GM18870 (cell line): ENCODE measurements around the gene HSD17B13.
"Not testable (repeated sequence)": the region's sequence is repeated elsewhere in the genome, so short reads cannot be mapped to it uniquely, and the experiment has no call there.

Source experiments
- ATAC-seq: cut with Tn5 transposase; IDR thresholded peaks from one replicate; pipeline ENCODE4 v1.9.1; 2021; ENCODE audit warnings: moderate library complexity; ENCODE audit not compliant: unreplicated experiment

The HSD17B13 gene

GRCh38 chr4:87322754-87323153 is at the start of gene HSD17B13:
TSS of gene HSD17B13 (minus strand) at chr4:87322882. CDS start at chr4:87322841, 41 bp downstream.
- ATAC-seq: no peak

GRCh38 chr4:87370068-87370467 is 47.4 kb upstream of the HSD17B13 start:
- no peak for ATAC-seq

GRCh38 chr4:87366521-87367162 is 44.0 kb upstream of the HSD17B13 start:
- no peak for ATAC-seq

- no peak for ATAC-seq
These were observed 42.7 kb upstream of the HSD17B13 start for GRCh38 chr4:87365348-87365747.

- no peak for ATAC-seq
These were observed 40.9 kb upstream of the HSD17B13 start for GRCh38 chr4:87363552-87363951.

- no peak for ATAC-seq
These were observed 37.8 kb upstream of the HSD17B13 start for GRCh38 chr4:87360338-87360935.

GRCh38 chr4:87359258-87359657 is 36.6 kb upstream of the HSD17B13 start:
- no peak for ATAC-seq

- ATAC-seq: no peak
These were observed 34.3 kb upstream of the HSD17B13 start for GRCh38 chr4:87356832-87357526.

- ATAC-seq: no peak
These were observed 31.8 kb upstream of the HSD17B13 start for GRCh38 chr4:87354168-87355102.

GRCh38 chr4:87353592-87353991 is 30.9 kb upstream of the HSD17B13 start:
- peak; percentile 78 for ATAC-seq

GRCh38 chr4:87345139-87345538 is 22.5 kb upstream of the HSD17B13 start:
- no peak for ATAC-seq

GRCh38 chr4:87342872-87343271 is 20.2 kb upstream of the HSD17B13 start:
- no peak for ATAC-seq

GRCh38 chr4:87341954-87342635 is 19.4 kb upstream of the HSD17B13 start:
- ATAC-seq: not testable (repeated sequence)

GRCh38 chr4:87339440-87339839 is 16.8 kb upstream of the HSD17B13 start:
- no peak for ATAC-seq

GRCh38 chr4:87337361-87337760 is 14.7 kb upstream of the HSD17B13 start:
- ATAC-seq: no peak

- no peak for ATAC-seq
These were observed 10.6 kb upstream of the HSD17B13 start for GRCh38 chr4:87333267-87333666.

- ATAC-seq: no peak
These were observed 8.1 kb upstream of the HSD17B13 start for GRCh38 chr4:87330761-87331160.

- ATAC-seq: no peak
These were observed 4.5 kb upstream of the HSD17B13 start for GRCh38 chr4:87327136-87327535.

GRCh38 chr4:87326460-87326859 is 3.8 kb upstream of the HSD17B13 start:
- ATAC-seq: no peak

- ATAC-seq: no peak
These were observed 794 bp downstream of the HSD17B13 start for GRCh38 chr4:87321888-87322287.

- ATAC-seq: no peak
These were observed 5.2 kb downstream of the HSD17B13 start for GRCh38 chr4:87317527-87317926.
